Posterior vena cava (tissue), 2 donors: ENCODE data around the gene SH3RF1. TPM values are rescaled to one million over a fixed set of nuclear protein-coding genes. Genes with fewer than 3 reads are reported as not detected.

Experiments used
- DNase-seq: peaks from one replicate; pipeline ENCODE4 v3.0.0-alpha.2; 2020; ENCODE audit warnings: low spot score
- intact Hi-C, 2 donors: fragments of 100-400 bp; cut with DNase I; formaldehyde crosslinking; loops; one replicate each; pipeline versions ENCODE4 v1.14.1 to v1.14.2; 2022 to 2023
- total RNA-seq, 2 donors: library from RNA; stranded (reverse); fragmentation: NEBNext Ultra II Directional; extraction: Animal tissue kit (Norgen Biotek cat#: 25700); gene quantifications; one replicate each; pipeline ENCODE4 v1.2.1, GENCODE V29; 2021
- donor health status: DM: yes; HTN: yes; CAD: no.
- donor health status: DM: yes; HTN: yes; CAD: no.

Gene SH3RF1
- total RNA-seq, 2 donors from 2014 or later: 13.8 to 20.3 TPM

DNA sequence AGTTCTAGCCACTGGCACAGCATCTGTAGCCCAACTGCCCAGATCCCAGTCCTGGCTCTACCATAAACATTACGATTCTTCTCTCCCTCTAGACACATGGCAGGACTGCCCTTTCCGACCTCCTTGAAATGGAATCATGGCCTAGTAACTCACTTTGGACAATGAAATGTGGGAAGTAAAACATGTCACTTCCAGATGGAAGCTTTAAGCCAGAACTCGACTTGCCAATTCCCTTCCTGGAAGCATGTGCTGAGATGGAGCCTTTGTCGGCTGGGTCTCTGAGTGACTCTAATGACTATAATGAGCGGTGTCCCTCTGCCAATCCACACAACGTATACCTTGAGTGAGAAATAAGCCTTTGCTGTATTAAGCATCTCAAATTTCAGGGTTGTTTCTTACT lies 34.7 kb downstream of the SH3RF1 start:
- intact Hi-C loops: no loop called here
- DNase-seq: no peak

DNA sequence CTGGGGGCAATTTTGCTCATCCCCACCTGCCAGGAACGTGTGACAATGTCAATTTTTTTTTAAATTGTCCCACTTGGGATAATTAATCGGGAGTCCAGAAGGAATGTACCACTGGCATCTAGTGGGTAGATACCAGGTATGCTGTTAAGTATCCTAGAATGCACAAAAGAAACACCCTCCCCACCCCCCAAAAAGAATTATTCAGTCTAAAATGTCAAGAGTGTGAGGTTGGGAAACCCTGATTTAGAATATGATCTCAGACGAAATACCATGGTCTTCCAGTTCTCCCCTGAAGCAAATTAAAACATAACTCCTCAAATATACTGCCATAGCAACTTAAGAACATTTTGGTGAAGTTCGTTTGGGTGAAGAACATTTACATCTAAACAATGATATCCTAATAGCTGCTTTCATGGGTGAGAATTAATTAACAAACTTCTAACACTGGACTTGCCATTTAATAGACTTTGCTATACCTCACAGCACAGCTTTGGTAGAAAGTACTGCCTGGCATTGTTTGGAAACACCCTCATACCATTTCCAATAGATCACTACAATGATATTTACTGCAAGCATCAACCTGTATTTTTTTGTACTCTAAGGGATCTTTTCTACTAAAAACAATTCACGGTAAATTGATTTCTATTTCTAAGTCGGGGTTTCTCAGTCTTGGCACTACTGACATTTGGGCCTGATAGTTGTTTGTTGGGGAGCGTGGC lies 36.5 kb downstream of the SH3RF1 start:
- no peak for DNase-seq
- intact Hi-C loops: no loop called here

DNA sequence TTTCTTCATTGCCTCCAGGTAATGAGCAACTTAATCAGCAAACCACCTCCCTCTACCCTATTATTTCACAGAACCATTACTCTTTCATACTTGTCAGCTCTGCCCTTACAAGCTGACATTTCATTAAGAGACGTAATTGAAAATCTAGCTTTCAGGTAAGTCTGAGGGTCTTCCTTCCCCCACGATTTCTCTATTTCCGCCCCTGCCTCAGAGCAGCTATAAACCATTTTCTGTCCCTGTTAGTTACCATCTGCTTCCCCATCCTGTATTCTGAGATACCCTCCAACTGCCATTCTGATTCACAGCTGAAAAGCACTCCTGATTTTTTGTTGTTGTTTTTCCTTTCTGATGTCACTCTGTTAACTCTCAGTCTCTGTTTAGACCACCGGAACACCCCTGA lies 37.1 kb downstream of the SH3RF1 start:
- no peak for DNase-seq

DNA sequence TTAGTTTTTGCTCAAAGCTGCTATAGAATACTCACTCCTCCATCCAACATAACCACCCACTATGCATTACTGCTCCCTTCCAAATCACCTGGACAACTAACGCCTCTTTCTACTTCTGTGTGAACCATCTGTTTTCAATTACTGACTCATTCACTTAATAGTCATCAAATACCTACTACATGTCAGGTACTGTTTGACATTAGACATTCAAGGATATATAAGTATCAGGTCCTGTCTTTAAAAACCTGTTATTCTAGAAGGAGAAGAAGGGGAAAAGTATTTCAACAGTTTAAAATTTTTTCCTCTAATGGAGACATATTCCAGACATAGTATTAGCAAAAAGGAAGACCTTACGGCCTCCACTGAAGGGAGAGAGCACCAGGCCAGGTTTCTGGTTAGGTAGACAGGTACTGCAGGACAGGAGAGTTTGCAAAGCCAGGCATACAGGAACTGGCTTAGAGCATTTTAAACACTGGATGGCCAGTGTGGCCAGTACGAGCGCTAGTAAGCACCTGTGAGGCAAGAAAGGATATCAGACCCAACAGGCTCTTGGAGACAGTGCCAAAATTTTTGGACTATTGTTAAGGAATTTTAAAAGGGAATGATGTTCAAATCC lies 39.0 kb downstream of the SH3RF1 start:
- no peak for DNase-seq
- intact Hi-C loops: no loop called here

More for the DNA sequence above, 37.1 kb downstream of the SH3RF1 start:
- intact Hi-C loops: no loop called here

DNA sequence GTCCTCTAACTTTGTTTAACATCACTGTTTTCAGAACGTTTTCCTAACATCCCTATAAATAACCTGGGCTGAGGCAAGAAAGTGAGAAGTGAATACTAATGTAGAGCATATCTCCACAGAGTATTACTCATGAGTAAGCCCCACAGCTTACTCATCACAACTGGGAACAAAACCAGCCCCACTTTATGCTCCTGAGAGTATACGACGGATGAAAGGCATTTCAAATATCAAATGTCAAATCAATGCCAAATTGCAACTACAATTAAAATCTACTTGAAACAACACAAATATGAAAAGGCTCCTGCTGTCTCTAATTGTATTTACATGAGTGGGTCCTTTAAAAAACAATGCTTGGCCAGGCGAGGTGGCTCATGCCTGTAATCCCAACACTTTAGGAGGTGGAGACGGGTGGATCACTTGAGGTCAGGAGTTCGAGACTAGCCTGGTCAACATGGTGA lies 41.2 kb downstream of the SH3RF1 start:
- intact Hi-C loops: no loop called here

DNA sequence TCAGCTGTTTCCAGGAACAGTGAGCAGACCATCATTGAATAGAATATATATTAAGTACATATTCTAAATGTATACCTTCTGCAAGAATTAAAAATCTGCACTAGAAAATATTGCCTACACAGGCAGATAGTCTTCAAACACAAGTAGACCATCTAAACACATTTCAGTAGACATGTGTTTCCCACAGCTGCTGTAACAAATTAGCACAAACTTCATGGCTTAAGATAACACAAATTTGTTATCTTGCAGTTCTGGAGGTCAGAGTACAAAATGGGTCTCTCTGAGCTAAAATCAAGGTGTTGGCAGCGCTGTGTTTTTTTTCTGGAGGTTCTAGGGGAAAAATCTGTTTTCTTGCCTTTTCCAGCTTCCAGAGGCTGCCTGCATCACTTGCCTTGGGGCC lies 42.7 kb downstream of the SH3RF1 start:
- intact Hi-C loops: no loop called here
- no peak for DNase-seq

More for the DNA sequence above, 41.2 kb downstream of the SH3RF1 start:
- no peak for DNase-seq

GRCh38 chr4:169226565-169226964 lies 44.2 kb downstream of the SH3RF1 start:
- intact Hi-C loops: no loop called here
- no peak for DNase-seq

- no peak for DNase-seq
- intact Hi-C loops: no loop called here
These were observed 44.9 kb downstream of the SH3RF1 start for GRCh38 chr4:169225812-169226211.

DNA sequence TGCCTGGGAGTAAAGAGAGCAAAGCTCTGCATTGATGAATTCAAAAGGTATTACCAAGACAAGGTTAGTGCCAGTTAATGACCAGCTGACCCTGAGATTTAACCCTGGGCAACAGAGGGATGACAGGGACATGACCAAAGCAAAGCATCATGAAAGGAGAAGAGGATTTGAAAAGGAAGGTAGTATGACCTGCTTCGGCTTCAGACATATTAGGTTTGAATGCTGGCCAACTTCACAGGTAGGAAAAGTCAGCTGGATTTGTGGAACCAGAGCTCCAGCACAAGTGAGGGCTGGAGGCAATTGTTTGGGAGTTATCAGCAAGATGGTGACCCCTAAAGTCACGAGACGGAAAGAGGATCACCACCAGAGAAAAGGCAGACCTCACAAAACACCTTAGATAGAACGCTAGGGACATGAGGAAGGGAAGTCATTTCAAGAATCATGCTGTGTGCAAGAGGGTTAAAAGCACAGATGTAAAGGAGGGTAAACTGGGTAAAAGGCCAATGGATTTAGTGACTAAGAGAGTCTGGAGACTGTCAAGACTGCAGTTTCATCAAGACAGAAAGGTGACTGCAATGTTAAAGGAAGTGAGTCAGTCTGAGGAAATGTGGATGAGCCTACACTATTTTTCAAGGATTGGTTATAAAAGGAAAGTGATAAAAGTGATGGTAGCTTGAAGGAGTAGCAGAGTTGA lies 45.6 kb downstream of the SH3RF1 start:
- intact Hi-C loops: no loop called here

DNA sequence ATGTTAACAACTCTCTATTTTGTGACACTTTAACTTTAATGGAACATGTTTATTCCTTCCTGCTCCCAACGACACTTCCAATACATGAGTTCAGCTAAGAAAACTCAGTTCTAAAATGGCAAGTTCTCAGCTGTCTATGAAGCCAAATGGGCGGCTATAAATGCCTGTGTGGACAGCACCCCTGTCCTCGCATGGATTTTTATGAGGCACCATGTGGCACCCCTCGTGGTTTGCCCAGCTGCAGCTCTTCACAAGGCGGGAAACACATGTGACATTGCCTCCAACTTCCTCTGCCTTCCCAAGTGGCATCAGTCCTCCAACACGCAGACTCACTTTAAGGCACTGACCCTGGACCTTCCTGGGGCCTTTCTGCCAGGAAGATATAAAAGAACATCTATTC lies 48.0 kb downstream of the SH3RF1 start:
- DNase-seq: no peak
- intact Hi-C loops: no loop called here

More for the DNA sequence above, 45.6 kb downstream of the SH3RF1 start:
- DNase-seq: no peak

DNA sequence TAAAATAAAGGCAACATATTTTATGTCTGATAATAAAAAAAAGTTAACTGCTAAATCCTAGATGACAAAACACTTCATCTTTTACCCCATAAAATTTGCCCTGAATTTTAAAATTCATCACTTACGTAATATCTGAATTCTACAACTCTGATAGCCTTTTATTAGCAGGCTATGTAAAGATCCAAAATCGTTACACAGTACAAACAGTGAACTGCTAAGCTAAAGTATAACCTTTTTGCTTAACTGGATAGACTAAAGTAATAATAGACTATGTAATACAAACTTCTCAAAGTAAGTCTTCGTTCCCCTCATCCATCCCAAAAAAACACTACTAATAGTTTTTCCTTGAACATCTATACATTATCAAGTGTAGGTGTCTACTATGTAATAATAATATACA lies 49.1 kb downstream of the SH3RF1 start:
- no peak for DNase-seq
- intact Hi-C loops: no loop called here

- no peak for DNase-seq
- intact Hi-C loops: no loop called here
These were observed 49.8 kb downstream of the SH3RF1 start for GRCh38 chr4:169220854-169221411.

- intact Hi-C loops: no loop called here
These were observed 50.3 kb downstream of the SH3RF1 start for GRCh38 chr4:169220447-169220846.

DNA sequence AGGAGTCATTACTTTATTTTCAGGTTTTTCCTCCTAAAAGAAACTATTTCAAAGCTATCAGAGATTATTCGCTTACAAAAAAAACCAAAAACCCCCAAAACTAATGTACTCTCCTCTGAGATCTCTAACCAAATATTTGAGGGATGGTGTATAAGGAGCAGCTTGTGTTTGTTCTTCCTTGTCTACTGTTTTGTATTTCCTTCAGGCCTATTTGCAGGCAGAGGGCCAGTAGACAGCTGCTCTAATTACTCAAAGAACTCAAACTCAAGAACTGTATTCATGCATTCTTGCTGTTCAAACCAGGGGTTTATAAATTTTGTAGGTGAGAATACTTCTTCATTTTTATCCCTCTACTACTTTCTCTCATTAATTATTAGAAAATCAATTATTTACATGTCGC lies 51.3 kb downstream of the SH3RF1 start:
- intact Hi-C loops: no loop called here
- DNase-seq: no peak

More at GRCh38 chr4:169220447-169220846, 50.3 kb downstream of the SH3RF1 start:
- no peak for DNase-seq

- intact Hi-C loops: no loop called here
- DNase-seq: no peak
These were observed 55.1 kb downstream of the SH3RF1 start for GRCh38 chr4:169215656-169216055.

- DNase-seq: no peak
- intact Hi-C loops: no loop called here
These were observed 57.8 kb downstream of the SH3RF1 start for GRCh38 chr4:169212981-169213380.

DNA sequence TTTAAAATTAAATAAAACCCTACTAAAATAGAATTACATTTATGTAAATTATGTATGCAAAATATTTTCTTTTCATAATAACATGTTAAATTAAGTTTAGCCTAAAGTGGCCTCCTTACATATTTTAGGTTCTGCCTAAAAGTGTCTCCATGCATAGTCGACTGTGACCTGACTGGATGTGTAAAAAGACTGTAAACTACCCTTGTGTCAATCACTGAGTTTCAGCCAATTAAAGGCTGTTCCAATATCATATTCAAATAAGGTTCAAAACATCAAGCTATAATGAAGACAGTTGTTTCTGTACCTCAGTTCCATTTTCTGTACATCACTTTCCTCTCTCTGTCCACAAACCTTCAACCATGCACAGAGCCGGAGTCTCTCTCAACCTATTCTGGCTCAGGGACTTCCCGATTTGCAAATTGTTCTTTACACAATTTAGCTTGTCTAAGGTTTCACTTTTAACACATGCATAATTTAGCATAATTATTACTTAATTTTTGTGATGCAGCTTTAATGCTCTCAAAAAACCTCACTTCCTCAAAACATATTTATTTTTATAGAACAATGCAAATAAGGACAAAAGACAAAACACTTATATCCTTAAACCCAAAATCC lies 60.1 kb downstream of the SH3RF1 start:
- DNase-seq: no peak
- intact Hi-C loops: no loop called here

- DNase-seq: no peak
- intact Hi-C loops: no loop called here
These were observed 61.3 kb downstream of the SH3RF1 start for GRCh38 chr4:169209388-169209883.

DNA sequence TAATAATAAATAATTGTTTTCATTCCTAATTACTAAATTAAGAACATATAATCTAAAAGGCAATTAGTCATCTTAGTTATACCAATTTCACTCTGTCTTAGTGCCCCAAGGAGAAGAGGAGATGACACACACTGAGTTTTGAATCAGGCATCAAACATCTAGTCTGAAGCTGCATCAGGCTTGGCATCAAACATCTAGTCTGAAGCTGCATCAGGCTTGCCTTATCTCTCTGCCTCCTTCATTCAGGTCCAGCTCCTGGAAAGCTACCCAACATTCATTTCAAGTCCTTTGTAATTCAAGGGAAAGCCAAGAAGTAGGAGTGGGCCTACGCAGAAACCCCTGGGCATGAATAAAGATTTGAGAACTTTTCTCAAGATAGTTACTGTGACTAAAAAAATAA lies 62.2 kb downstream of the SH3RF1 start:
- intact Hi-C loops: no loop called here
- no peak for DNase-seq

DNA sequence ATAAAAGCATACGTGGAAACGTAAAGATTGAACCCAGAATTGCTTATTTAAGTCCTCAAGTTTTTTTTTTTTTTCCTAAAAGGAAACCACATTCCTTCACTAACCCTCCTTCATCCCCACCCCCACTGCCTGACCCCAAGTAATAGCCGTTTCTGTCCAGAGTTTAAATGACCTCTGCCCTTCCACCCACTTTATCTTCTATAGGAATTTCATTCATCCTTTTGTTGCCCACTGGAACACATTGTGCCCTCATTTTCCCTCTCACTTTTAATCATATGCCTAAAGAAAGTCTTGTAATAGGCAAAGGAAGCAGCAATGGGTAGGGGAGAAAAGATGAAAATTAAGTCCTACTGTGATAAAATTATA lies 62.7 kb downstream of the SH3RF1 start:
- intact Hi-C loops: no loop called here
- no peak for DNase-seq
